ENCODE measurements around the gene BTN1A1.

- TF ChIP-seq ZFP30 (CRISPR knock-in tag; IDR thresholded peaks at IDR 0.05) = no peak
- TF ChIP-seq ARNTL (CRISPR knock-in tag; IDR thresholded peaks at IDR 0.05; ENCODE audit: borderline replicate concordance, low read depth) = no peak
- TF ChIP-seq, protein P1, sequence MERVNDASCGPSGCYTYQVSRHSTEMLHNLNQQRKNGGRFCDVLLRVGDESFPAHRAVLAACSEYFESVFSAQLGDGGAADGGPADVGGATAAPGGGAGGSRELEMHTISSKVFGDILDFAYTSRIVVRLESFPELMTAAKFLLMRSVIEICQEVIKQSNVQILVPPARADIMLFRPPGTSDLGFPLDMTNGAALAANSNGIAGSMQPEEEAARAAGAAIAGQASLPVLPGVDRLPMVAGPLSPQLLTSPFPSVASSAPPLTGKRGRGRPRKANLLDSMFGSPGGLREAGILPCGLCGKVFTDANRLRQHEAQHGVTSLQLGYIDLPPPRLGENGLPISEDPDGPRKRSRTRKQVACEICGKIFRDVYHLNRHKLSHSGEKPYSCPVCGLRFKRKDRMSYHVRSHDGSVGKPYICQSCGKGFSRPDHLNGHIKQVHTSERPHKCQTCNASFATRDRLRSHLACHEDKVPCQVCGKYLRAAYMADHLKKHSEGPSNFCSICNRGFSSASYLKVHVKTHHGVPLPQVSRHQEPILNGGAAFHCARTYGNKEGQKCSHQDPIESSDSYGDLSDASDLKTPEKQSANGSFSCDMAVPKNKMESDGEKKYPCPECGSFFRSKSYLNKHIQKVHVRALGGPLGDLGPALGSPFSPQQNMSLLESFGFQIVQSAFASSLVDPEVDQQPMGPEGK (CRISPR knock-in tag; IDR thresholded peaks at IDR 0.05; ENCODE audit: borderline replicate concordance) = no peak
- TF ChIP-seq SNAI2 (CRISPR knock-in tag; IDR thresholded peaks at IDR 0.05) = no peak
- TF ChIP-seq BACH2 (CRISPR knock-in tag; IDR thresholded peaks at IDR 0.05; ENCODE audit: borderline replicate concordance) = no peak
- TF ChIP-seq ZC3H10 (CRISPR knock-in tag; IDR thresholded peaks at IDR 0.05) = no peak
- TF ChIP-seq PPARA (CRISPR knock-in tag; IDR thresholded peaks at IDR 0.05; ENCODE audit: borderline replicate concordance) = no peak
- TF ChIP-seq ZNF565 (CRISPR knock-in tag; conservative IDR thresholded peaks at IDR 0.05; ENCODE audit: low read depth) = no peak
- no peak for TF ChIP-seq GLIS3 (CRISPR knock-in tag; IDR thresholded peaks at IDR 0.05)
- TF ChIP-seq CREB5 (CRISPR knock-in tag; IDR thresholded peaks at IDR 0.05; ENCODE audit: low read depth) = no peak
Observed at GRCh38 chr6:26538572-26538902, 38.4 kb downstream of the BTN1A1 start.
